Upper lobe of left lung (tissue), 6 donors: ENCODE measurements around the gene COL23A1. TPM values are rescaled to one million over a fixed set of nuclear protein-coding genes. Genes with fewer than 3 reads are reported as not detected.

ENCODE experiments used
- ATAC-seq, 2 donors: fragments of 200-7000 bp; cut with Tn5 transposase; one replicate each; pipeline ENCODE4 v1.9.1; 2022; ENCODE audit warnings: mild to moderate bottlenecking in 2 of 2, moderate library complexity in 2 of 2; ENCODE audit not compliant: low FRiP score in 2 of 2
- DNase-seq, 2 donors: peaks; one replicate each; pipeline ENCODE4 v3.0.0-alpha.2; 2019 to 2020
- H3K27ac ChIP-seq, 4 donors: fragments of 200-600 bp; sonication (generic); one replicate each; pipeline ENCODE4 v1.5.1; 2016 to 2019
- H3K27me3 ChIP-seq, 4 donors: fragments of 200-600 bp; sonication (generic); one replicate each; pipeline ENCODE4 v1.5.1; 2017 to 2019
- H3K36me3 ChIP-seq, 4 donors: fragments of 200-600 bp; sonication (generic); one replicate each; pipeline ENCODE4 v1.5.1; 2016 to 2019
- H3K4me1 ChIP-seq, 4 donors: fragments of 200-600 bp; sonication (generic); one replicate each; pipeline ENCODE4 v1.5.1; 2018 to 2019
- H3K4me3 ChIP-seq, 4 donors: fragments of 200-600 bp; sonication (generic); one replicate each; pipeline ENCODE4 v1.5.1; 2017 to 2019; ENCODE audit warnings: mild to moderate bottlenecking in 2 of 4, moderate library complexity in 1 of 4
- H3K9me3 ChIP-seq, 4 donors: fragments of 200-600 bp; sonication (generic); one replicate each; pipeline ENCODE4 v1.5.1; 2018 to 2019
- EP300 ChIP-seq, 4 donors: sonication (generic); formaldehyde crosslinking; IDR thresholded peaks; one replicate each; pipeline ENCODE4 v1.5.1; 2017; ENCODE audit warnings: antibody characterized with exemption in 4 of 4, control low read depth in 2 of 4
- POLR2A ChIP-seq, 4 donors: fragments of 450-650 bp; IDR thresholded peaks; one replicate each; pipeline ENCODE4 v1.5.1; 2016 to 2017; ENCODE audit warnings: antibody characterized with exemption in 4 of 4, mild to moderate bottlenecking in 2 of 4
- POLR2AphosphoS5 ChIP-seq, 2 donors: sonication (generic); formaldehyde crosslinking; IDR thresholded peaks; one replicate each; pipeline ENCODE4 v1.5.1; 2017; ENCODE audit warnings: antibody characterized with exemption in 2 of 2
- WGBS, 2 donors: methylation state at CpG; one replicate each; pipeline ENCODE4 v1.1.5; 2017 to 2018; 5-methylcytosine and 5-hydroxymethylcytosine counted together
- total RNA-seq, 6 donors: library from RNA; depleted of rRNA in 4 of 6; stranded (reverse); fragments of >200 nt in 4 of 6; gene quantifications; one replicate each; pipeline versions ENCODE4 v1.1.0 to v1.2.1, GENCODE V29; 2016 to 2021
- TF ChIP-seq, protein P1 (sequence below), 6 experiments: fragments of 450-650 bp in 4 of 6; fragments of 200-600 bp in 2 of 6; sonication (generic) in 2 of 6; IDR thresholded peaks; one replicate each; pipeline ENCODE4 v1.5.1; 2016 to 2019; ENCODE audit warnings: antibody characterized with exemption in 6 of 6
- donor health status: DM: no; HTN: no; CAD: no; lungs with moderate emphysema.
- donor health status: DM: no; HTN: yes; CAD: no; lungs with severe emphysema.

The COL23A1 gene
- total RNA-seq, 6 donors from 2014 or later: 0.61 to 3.1 (median 1.5) TPM

DNA sequence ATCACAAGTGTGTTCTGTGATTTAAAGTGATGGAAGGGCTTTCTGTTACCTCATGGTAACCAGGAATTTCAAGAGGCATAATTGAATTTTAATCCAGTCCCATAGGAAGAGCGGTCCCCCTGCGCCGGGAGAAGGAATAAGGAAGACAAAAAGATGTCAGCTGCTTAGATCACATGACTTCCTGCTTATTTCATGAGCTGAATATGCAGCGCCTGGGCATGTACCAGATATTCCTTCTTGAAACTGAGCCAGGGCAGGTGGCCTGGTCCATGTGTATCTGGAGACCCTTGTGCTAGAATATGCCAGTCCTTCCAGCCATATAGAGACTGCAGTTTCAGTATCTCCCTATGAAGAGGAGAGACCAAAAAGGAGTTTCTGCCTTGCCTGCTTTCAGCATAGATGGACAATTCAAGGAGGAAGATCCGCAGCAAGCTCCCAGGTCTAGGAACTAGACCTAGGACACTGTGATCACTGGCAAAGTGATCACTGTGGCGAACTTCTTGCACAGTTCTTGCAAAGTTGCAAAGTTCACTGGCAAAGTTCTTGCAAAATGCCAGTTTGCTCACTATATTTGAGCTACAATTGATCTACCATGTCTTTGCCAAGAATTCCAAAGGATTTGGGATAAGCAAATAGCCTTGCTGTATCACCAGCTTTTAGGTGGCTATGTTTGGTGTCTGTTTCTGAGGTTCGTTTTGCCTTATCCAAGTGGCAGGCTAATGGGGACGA is 254.7 kb downstream of the COL23A1 start:
- Histone ChIP-seq H3K4me3 (no peak overlapping the region), H3K27ac (peak overlapping the region in 1 of 4 donors; percentile 31), H3K27me3 (no peaks in the 10 kb centered on the region), H3K36me3 (no peaks in the 10 kb centered on the region), H3K4me1 (peaks cover 7 to 16% (median 15%) of the 10 kb centered on the region in 4 donors), H3K9me3 (no peaks in the 10 kb centered on the region)
- 46 to 57% methylated on average over 8 of the region's 8 CpGs for WGBS, 2 donors
- DNase-seq (no peak), ATAC-seq (no peak)
- TF ChIP-seq, protein P1, sequence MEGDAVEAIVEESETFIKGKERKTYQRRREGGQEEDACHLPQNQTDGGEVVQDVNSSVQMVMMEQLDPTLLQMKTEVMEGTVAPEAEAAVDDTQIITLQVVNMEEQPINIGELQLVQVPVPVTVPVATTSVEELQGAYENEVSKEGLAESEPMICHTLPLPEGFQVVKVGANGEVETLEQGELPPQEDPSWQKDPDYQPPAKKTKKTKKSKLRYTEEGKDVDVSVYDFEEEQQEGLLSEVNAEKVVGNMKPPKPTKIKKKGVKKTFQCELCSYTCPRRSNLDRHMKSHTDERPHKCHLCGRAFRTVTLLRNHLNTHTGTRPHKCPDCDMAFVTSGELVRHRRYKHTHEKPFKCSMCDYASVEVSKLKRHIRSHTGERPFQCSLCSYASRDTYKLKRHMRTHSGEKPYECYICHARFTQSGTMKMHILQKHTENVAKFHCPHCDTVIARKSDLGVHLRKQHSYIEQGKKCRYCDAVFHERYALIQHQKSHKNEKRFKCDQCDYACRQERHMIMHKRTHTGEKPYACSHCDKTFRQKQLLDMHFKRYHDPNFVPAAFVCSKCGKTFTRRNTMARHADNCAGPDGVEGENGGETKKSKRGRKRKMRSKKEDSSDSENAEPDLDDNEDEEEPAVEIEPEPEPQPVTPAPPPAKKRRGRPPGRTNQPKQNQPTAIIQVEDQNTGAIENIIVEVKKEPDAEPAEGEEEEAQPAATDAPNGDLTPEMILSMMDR (IDR thresholded peaks at IDR 0.05): no peak
- TF ChIP-seq EP300 (IDR thresholded peaks at IDR 0.05): no peak
- TF ChIP-seq POLR2A (IDR thresholded peaks at IDR 0.05): no peak
- no peak for TF ChIP-seq POLR2AphosphoS5 (IDR thresholded peaks at IDR 0.05)

DNA sequence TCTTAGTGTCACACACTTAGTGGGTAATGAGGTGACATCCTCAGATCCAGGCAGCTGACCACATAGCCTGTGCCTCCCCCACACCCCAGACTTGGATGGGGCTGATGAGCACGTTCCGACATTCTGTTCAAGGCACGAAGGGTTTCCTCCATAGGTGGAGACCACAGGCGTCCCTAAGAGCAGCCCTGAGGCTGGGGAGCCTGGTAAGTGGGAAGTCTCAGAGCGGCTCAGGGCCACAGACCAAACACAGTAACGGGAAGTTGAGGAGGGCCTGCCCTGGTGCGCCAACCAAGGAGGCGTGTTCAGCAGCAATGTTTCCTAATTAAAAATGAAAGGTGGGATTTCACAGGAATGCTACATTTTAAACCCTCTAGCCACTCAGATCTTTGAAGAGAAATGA is 255.3 kb downstream of the COL23A1 start:
- TF ChIP-seq POLR2A (IDR thresholded peaks at IDR 0.05): no peak
- TF ChIP-seq POLR2AphosphoS5 (IDR thresholded peaks at IDR 0.05): no peak
- no peak for TF ChIP-seq EP300 (IDR thresholded peaks at IDR 0.05)
- TF ChIP-seq, protein P1 (IDR thresholded peaks at IDR 0.05): no peak
- Histone ChIP-seq H3K36me3 (no peaks in the 10 kb centered on the region), H3K27me3 (no peaks in the 10 kb centered on the region), H3K27ac (no peak overlapping the region), H3K4me3 (no peak overlapping the region), H3K4me1 (peaks cover 13 to 16% (median 15%) of the 10 kb centered on the region in 4 donors), H3K9me3 (no peaks in the 10 kb centered on the region)
- WGBS, 2 donors: 53 to 77% methylated on average over 7 to 8 of the region's 8 CpGs
- peak in 1 of 2 donors; percentile 51 for ATAC-seq
- peak in 1 of 2 donors; percentile 57 for DNase-seq

DNA sequence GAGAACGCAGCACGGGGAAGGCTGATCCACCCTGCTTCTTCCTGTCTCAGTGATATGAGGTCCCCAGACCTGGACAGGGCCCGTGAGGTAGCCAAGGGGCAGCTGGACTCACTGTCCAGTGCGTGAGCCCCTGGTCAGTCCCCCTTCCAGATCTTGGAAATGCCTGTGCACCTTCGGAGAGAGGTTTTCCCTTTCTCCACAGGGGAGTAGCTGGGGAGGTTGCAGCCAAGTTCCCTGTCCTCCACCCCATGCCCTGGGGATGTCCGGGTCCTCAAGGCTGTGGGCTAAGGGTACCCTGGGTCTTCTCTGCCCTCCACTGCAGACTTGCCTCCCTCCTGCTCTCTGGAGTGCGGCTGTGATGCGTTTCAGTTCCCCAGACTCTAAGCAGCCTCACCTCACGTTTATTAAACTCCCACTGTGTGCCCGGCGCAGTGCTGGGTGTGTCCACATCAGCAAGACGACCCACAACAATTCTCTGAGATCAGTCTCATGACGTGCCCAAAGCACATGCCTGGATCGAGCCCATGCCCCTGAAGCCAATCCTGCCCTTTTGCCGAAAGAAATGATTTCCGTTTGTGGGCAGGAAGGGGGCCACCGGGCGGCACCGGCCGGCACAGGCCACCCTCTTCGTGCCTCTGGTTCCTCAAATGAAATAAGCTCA is 256.2 kb downstream of the COL23A1 start:
- H3K4me3 ChIP-seq: no peak overlapping the region
- H3K4me1 ChIP-seq: peaks cover 15 to 16% (median 16%) of the 10 kb centered on the region in 4 donors
- 82 to 85% methylated on average over 16 to 21 of the region's 21 CpGs for WGBS, 2 donors
- peak in 1 of 2 donors; percentile 83 for DNase-seq
- H3K9me3 ChIP-seq: no peaks in the 10 kb centered on the region
- H3K27ac ChIP-seq: peak overlapping the region in 1 of 4 donors; percentile 2
- ATAC-seq: peak in 1 of 2 donors; percentile 43
- TF ChIP-seq POLR2AphosphoS5 (IDR thresholded peaks at IDR 0.05): no peak
- TF ChIP-seq EP300 (IDR thresholded peaks at IDR 0.05): no peak
- no peak for TF ChIP-seq POLR2A (IDR thresholded peaks at IDR 0.05)
- TF ChIP-seq, protein P1 (IDR thresholded peaks at IDR 0.05): no peak
- H3K36me3 ChIP-seq: no peaks in the 10 kb centered on the region
- H3K27me3 ChIP-seq: no peaks in the 10 kb centered on the region

DNA sequence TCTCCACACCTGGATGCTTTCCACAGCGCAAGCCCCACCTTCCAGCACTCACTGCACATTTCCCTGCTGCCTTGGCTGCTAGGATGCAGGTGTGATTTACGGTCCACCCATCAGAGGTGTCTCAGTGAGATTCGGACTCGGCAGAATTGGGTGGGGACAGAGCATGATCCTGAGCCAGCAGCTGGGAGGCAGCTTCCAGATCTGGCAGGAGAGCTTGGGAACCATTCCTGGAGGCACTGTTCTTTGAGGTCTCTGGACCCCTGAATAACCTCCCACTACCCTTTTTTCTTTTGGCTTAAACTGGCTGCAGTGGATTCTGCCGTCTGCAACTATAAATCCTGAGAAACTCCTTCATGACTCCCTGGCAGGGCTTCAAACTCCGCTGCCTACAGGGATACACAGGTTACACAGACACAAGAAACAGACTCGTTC is 258.0 kb downstream of the COL23A1 start:
- no peaks in the 10 kb centered on the region for H3K36me3 ChIP-seq
- DNase-seq (no peak), ATAC-seq (no peak)
- H3K9me3 ChIP-seq: no peaks in the 10 kb centered on the region
- H3K27ac ChIP-seq: peak overlapping the region; percentile 37 to 64 (median 54)
- no peaks in the 10 kb centered on the region for H3K27me3 ChIP-seq
- WGBS, 2 donors: 61 to 68% methylated on average over 7 of the region's 7 CpGs
- H3K4me3 ChIP-seq: no peak overlapping the region
- TF ChIP-seq POLR2A (IDR thresholded peaks at IDR 0.05) (no peak), EP300 (IDR thresholded peaks at IDR 0.05) (no peak), POLR2AphosphoS5 (IDR thresholded peaks at IDR 0.05) (no peak)
- TF ChIP-seq, protein P1 (IDR thresholded peaks at IDR 0.05): no peak
- H3K4me1 ChIP-seq: peaks cover 16 to 24% (median 22%) of the 10 kb centered on the region in 4 donors
